Smooth muscle cell (in vitro differentiated cells): Measurements from ENCODE around the gene RBMS2. TPM values are rescaled to one million over a fixed set of nuclear protein-coding genes. Genes with fewer than 3 reads are reported as not detected.
"Not testable (repeated sequence)": the region's sequence is repeated elsewhere in the genome, so short reads cannot be mapped to it uniquely, and the experiment has no call there.

Source experiments
- DNase-seq: peaks from one replicate; lab custom pipeline; 2025; ENCODE audit not compliant: unreplicated experiment; lab: John Stamatoyannopoulos, UW
- H2AFZ ChIP-seq: fragments of 200-600 bp; sonication (generic); 2 replicates; pipeline ENCODE4 v1.6.0; 2016; ENCODE audit warnings: antibody characterized with exemption, low read depth, mild to moderate bottlenecking
- H3F3A ChIP-seq: fragments of 200-600 bp; sonication (generic); 2 replicates; pipeline ENCODE4 v1.6.0; 2017; ENCODE audit warnings: antibody characterized with exemption, low read depth
- H3K27ac ChIP-seq: fragments of 200-600 bp; sonication (generic); 2 replicates; pipeline ENCODE4 v1.5.1; 2016; ENCODE audit warnings: low read depth, mild to moderate bottlenecking
- H3K27me3 ChIP-seq: fragments of 200-600 bp; sonication (generic); 2 replicates; pipeline ENCODE4 v1.6.1; 2016; ENCODE audit warnings: low read depth, mild to moderate bottlenecking
- H3K36me3 ChIP-seq: fragments of 200-600 bp; sonication (generic); 2 replicates; pipeline ENCODE4 v1.5.1; 2016; ENCODE audit warnings: low read depth
- H3K4me1 ChIP-seq: fragments of 200-600 bp; sonication (generic); 2 replicates; pipeline ENCODE4 v1.5.1; 2016; ENCODE audit warnings: low read depth
- H3K4me2 ChIP-seq: fragments of 200-600 bp; sonication (generic); 2 replicates; pipeline ENCODE4 v1.6.0; 2016; ENCODE audit warnings: mild to moderate bottlenecking
- H3K4me3 ChIP-seq: fragments of 200-600 bp; sonication (generic); 2 replicates; pipeline ENCODE4 v1.5.1; 2016; ENCODE audit warnings: mild to moderate bottlenecking
- H3K79me2 ChIP-seq: fragments of 200-600 bp; sonication (generic); 2 replicates; pipeline ENCODE4 v1.6.0; 2016; ENCODE audit warnings: low read depth, mild to moderate bottlenecking
- H3K9ac ChIP-seq: fragments of 200-600 bp; sonication (generic); 2 replicates; pipeline ENCODE4 v1.6.0; 2016; ENCODE audit warnings: low read depth
- H3K9me3 ChIP-seq: fragments of 200-600 bp; sonication (generic); replicated peaks from 2 replicates; pipeline ENCODE4 v1.5.1; 2016; ENCODE audit warnings: low read depth
- H4K20me1 ChIP-seq: fragments of 200-600 bp; sonication (generic); 2 replicates; pipeline ENCODE4 v1.6.0; 2016; ENCODE audit warnings: low read depth
- CTCF ChIP-seq: fragments of 200-600 bp; sonication (generic); IDR thresholded peaks from 2 replicates; pipeline ENCODE4 v1.5.1; 2017; ENCODE audit warnings: borderline replicate concordance, mild to moderate bottlenecking, antibody characterized with exemption; ENCODE audit not compliant: insufficient read depth, poor library complexity, severe bottlenecking
- WGBS: methylation state at CpG from one replicate; pipeline ENCODE4 v1.1.7; 2016; ENCODE audit warnings: low lambda C conversion rate; 5-methylcytosine and 5-hydroxymethylcytosine counted together
- polyA plus RNA-seq: library from polyadenylated mRNA; unstranded; fragments of >200 nt; fragmentation: Nextera tagmentation; extraction: Ambion mirVana; gene quantifications from 2 replicates; pipeline ENCODE4 v1.2.1, GENCODE V29; 2016
- total RNA-seq: library from RNA; depleted of rRNA; stranded (reverse); fragments of >200 nt; gene quantifications from 2 replicates; pipeline ENCODE4 v1.2.3, GENCODE V29; 2014

Gene RBMS2
- total and polyA plus RNA-seq, 2 experiments from 2014 or later, result 16.8 to 20.6 TPM

GRCh38 chr12:56568146-56568545 lies 46.5 kb downstream of the RBMS2 start:
- no peak overlapping the region for H3K4me2 ChIP-seq
- H3K9ac ChIP-seq, result no peak overlapping the region
- no peak overlapping the region for H2AFZ ChIP-seq
- 97% methylated on average over 1 of the region's 1 CpG for WGBS
- DNase-seq, result no peak
- H3K9me3 ChIP-seq, result no peaks in the 10 kb centered on the region
- H3K79me2 ChIP-seq, result no peaks in the 10 kb centered on the region
- no peaks in the 10 kb centered on the region for H4K20me1 ChIP-seq
- no peak overlapping the region for H3K4me3 ChIP-seq
- H3K27ac ChIP-seq, result no peak overlapping the region
- peaks cover 8% of the 10 kb centered on the region for H3K4me1 ChIP-seq
- H3K27me3 ChIP-seq, result no peaks in the 10 kb centered on the region
- no peaks in the 10 kb centered on the region for H3K36me3 ChIP-seq
- H3F3A ChIP-seq, result no peaks in the 10 kb centered on the region
- TF ChIP-seq CTCF, result no peak

- no peaks in the 10 kb centered on the region for H3K79me2 ChIP-seq
- no peak overlapping the region for H3K4me3 ChIP-seq
- no peaks in the 10 kb centered on the region for H3K9me3 ChIP-seq
- no peaks in the 10 kb centered on the region for H3K27me3 ChIP-seq
- no peak overlapping the region for H2AFZ ChIP-seq
- no peaks in the 10 kb centered on the region for H3K36me3 ChIP-seq
- H3K27ac ChIP-seq, result peak overlapping the region; percentile 57
- DNase-seq, result no peak
- WGBS, result 33% methylated on average over 4 of the region's 4 CpGs
- peaks cover 8% of the 10 kb centered on the region for H3K4me1 ChIP-seq
- no peak for TF ChIP-seq CTCF
- no peaks in the 10 kb centered on the region for H4K20me1 ChIP-seq
- H3K9ac ChIP-seq, result peak overlapping the region; percentile 24
- no peak overlapping the region for H3K4me2 ChIP-seq
- no peaks in the 10 kb centered on the region for H3F3A ChIP-seq
Observed at GRCh38 chr12:56571121-56571520, 49.5 kb downstream of the RBMS2 start.

GRCh38 chr12:56572288-56572687 lies 50.7 kb downstream of the RBMS2 start:
- 84% methylated on average over 1 of the region's 1 CpG for WGBS
- no peak for DNase-seq
- Histone ChIP-seq H3K9ac (no peak overlapping the region), H4K20me1 (no peaks in the 10 kb centered on the region), H3K9me3 (no peaks in the 10 kb centered on the region), H3K79me2 (no peaks in the 10 kb centered on the region), H3F3A (no peaks in the 10 kb centered on the region), H3K4me3 (no peak overlapping the region), H3K36me3 (no peaks in the 10 kb centered on the region), H3K27ac (no peak overlapping the region), H3K27me3 (no peaks in the 10 kb centered on the region), H3K4me2 (no peak overlapping the region), H2AFZ (no peak overlapping the region), H3K4me1 (peaks cover 8% of the 10 kb centered on the region)
- TF ChIP-seq CTCF, result no peak

- Histone ChIP-seq H3K4me1 (peaks cover 8% of the 10 kb centered on the region), H3K27me3 (no peaks in the 10 kb centered on the region), H3K4me2 (no peak overlapping the region), H3K79me2 (no peaks in the 10 kb centered on the region), H3K36me3 (no peaks in the 10 kb centered on the region), H2AFZ (no peak overlapping the region), H3K9me3 (no peaks in the 10 kb centered on the region), H3K27ac (no peak overlapping the region), H3K4me3 (no peak overlapping the region), H3K9ac (no peak overlapping the region), H3F3A (no peaks in the 10 kb centered on the region), H4K20me1 (no peaks in the 10 kb centered on the region)
- WGBS, result 83% methylated on average over 2 of the region's 2 CpGs
- TF ChIP-seq CTCF, result no peak
- no peak for DNase-seq
Observed at GRCh38 chr12:56574210-56574609, 52.6 kb downstream of the RBMS2 start.

GRCh38 chr12:56577248-56577647 lies 55.6 kb downstream of the RBMS2 start:
- not testable (repeated sequence) for H3K9me3 ChIP-seq, H3F3A ChIP-seq, H4K20me1 ChIP-seq, H3K4me2 ChIP-seq, H3K4me1 ChIP-seq, DNase-seq, H2AFZ ChIP-seq, H3K9ac ChIP-seq, H3K27ac ChIP-seq, H3K36me3 ChIP-seq, H3K79me2 ChIP-seq, H3K4me3 ChIP-seq, H3K27me3 ChIP-seq
- WGBS, result 96% methylated on average over 7 of the region's 7 CpGs
